Fibroblast of lung (primary cell): ENCODE measurements around the gene LRRC15.

Experiments
- EZH2 ChIP-seq: IDR thresholded peaks from 2 replicates; pipeline ENCODE4 v1.5.1; 2012; ENCODE audit warnings: low read length, control low read depth, mild to moderate bottlenecking; ENCODE audit errors: missing control alignments
- TF ChIP-seq, protein P1 (sequence below), 2 donors: IDR thresholded peaks in 1 of 2; conservative IDR thresholded peaks in 1 of 2; 1 replicate in 1 of 2; 2 replicates in 1 of 2; pipeline ENCODE4 v1.5.1; 2011 to 2012; ENCODE audit warnings: low read length in 2 of 2, control low read depth in 1 of 2, inconsistent platforms in 1 of 2, low read depth in 1 of 2, mild to moderate bottlenecking in 1 of 2

DNA sequence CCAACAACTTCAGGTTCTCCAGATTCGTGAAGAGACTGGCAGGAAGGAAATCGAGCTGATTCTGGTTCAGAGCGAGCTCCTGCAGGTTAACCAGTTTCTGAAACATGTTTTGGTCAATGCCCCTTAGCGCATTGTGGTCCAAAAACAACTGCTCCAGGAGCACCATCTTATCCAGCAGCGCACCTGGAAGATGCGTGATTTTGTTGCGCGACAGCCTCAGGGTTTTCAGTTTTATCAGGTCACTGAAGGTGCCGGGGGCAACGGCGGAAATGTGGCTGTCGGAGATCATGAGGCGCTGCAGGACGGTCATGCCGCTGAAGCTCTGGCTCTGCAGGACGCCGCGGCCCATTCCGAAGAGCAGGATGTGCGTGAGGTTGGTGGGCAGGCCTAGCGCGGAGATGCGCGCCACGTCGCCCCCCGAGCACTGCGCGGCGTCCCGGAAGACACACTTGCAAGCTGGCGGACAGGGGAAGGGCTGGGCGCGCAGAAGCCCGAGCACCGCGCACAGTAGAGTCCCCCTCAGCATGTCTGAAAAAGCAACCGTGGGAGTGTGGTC is 28.3 kb upstream of the LRRC15 start:
- TF ChIP-seq, protein P1, sequence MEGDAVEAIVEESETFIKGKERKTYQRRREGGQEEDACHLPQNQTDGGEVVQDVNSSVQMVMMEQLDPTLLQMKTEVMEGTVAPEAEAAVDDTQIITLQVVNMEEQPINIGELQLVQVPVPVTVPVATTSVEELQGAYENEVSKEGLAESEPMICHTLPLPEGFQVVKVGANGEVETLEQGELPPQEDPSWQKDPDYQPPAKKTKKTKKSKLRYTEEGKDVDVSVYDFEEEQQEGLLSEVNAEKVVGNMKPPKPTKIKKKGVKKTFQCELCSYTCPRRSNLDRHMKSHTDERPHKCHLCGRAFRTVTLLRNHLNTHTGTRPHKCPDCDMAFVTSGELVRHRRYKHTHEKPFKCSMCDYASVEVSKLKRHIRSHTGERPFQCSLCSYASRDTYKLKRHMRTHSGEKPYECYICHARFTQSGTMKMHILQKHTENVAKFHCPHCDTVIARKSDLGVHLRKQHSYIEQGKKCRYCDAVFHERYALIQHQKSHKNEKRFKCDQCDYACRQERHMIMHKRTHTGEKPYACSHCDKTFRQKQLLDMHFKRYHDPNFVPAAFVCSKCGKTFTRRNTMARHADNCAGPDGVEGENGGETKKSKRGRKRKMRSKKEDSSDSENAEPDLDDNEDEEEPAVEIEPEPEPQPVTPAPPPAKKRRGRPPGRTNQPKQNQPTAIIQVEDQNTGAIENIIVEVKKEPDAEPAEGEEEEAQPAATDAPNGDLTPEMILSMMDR (conservative IDR thresholded peaks at IDR 0.05 in 1 of 2, IDR thresholded peaks at IDR 0.05 in 1 of 2; ENCODE audit: low read depth in 1 of 2, low read length in 2 of 2): no peak
- TF ChIP-seq EZH2: peak; percentile 56
